Epithelial cell of esophagus (primary cell): ENCODE results near the gene MYOM3.

ENCODE experiments used
- DNase-seq: peaks from one replicate; pipeline ENCODE4 v3.0.0; 2010; ENCODE audit warnings: low read depth
- H3K4me3 ChIP-seq: 2 replicates; pipeline ENCODE4 v1.5.1; 2011; ENCODE audit warnings: mild to moderate bottlenecking, low read length, control low read depth
- CTCF ChIP-seq: IDR thresholded peaks from 2 replicates; pipeline ENCODE4 v1.5.1; 2011; ENCODE audit warnings: low read depth, mild to moderate bottlenecking, low read length, control low read depth, inconsistent platforms; ENCODE audit not compliant: insufficient read depth; ENCODE audit errors: missing control alignments

Gene MYOM3

GRCh38 chr1:24138476-24139221 is 26.7 kb upstream of the MYOM3 start:
- no peak for DNase-seq
- H3K4me3 ChIP-seq, result no peak overlapping the region
- TF ChIP-seq CTCF, result no peak

- TF ChIP-seq CTCF, result no peak
- DNase-seq, result no peak
Observed at GRCh38 chr1:24136956-24137539, 25.1 kb upstream of the MYOM3 start.

GRCh38 chr1:24134376-24134775 is 22.4 kb upstream of the MYOM3 start:
- DNase-seq, result no peak
- H3K4me3 ChIP-seq, result no peak overlapping the region
- TF ChIP-seq CTCF, result no peak

More at GRCh38 chr1:24136956-24137539, 25.1 kb upstream of the MYOM3 start:
- H3K4me3 ChIP-seq, result no peak overlapping the region

- no peak for TF ChIP-seq CTCF
- DNase-seq, result no peak
- no peak overlapping the region for H3K4me3 ChIP-seq
Observed at GRCh38 chr1:24133819-24134218, 21.9 kb upstream of the MYOM3 start.

GRCh38 chr1:24130385-24130784 is 18.4 kb upstream of the MYOM3 start:
- H3K4me3 ChIP-seq, result no peak overlapping the region
- no peak for TF ChIP-seq CTCF
- DNase-seq, result no peak

GRCh38 chr1:24127801-24128363 is 15.9 kb upstream of the MYOM3 start:
- DNase-seq, result no peak
- no peak overlapping the region for H3K4me3 ChIP-seq
- no peak for TF ChIP-seq CTCF
